ENCODE measurements around the gene LRP6.

DNA sequence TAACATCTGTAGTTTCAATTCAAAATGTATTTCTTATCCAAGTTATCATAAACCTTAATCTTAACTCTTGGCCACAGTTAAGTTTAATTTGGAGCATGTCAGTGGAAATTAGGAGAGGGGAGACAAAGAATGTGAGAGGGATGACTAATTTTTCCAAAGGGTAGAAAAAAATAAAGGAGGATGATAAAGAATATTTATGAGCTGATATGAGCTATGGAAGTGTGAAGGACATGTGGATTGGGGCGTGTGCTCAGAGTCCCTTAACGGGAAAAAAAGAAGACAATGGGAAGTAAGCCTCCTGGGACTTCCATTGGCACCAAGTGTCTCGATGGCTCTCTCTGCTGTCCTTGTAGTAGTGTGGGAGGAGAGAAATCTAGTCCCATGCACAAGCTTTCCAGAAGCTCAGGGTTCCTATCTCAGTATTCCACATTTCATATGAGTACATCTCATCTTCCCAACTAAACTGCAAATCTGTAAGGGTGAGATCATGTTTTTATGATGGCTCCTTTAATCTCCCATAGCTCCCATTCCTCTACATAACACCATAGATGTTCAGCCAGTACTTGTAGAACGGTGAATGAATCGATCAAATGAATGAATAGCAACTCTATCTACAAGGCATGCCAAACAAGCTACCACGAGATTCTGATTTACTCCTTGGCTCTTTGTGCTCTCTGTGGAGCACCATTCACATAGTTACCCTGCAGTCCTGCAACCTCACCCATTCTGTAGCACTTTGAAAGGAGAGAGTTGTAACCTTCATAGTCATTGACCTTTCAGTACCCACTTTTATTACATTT is 168.8 kb downstream of the LRP6 start:
- TF ChIP-seq CTCF (conservative IDR thresholded peaks at IDR 0.05 in 1 of 2, IDR thresholded peaks at IDR 0.05 in 1 of 2; ENCODE audit: low read depth in 1 of 2, low read length in 2 of 2) (no peak), EZH2 (IDR thresholded peaks at IDR 0.05; ENCODE audit: low read length, missing control alignments) (no peak)
